K562 (cell line): ENCODE data around the gene SHF. TPM values are rescaled to one million over a fixed set of nuclear protein-coding genes. Genes with fewer than 3 reads are reported as not detected.

Source experiments
- ARID1B ChIP-seq: fragments of 450-650 bp; IDR thresholded peaks from 2 replicates; pipeline ENCODE4 v1.6.1; 2016; ENCODE audit warnings: antibody characterized with exemption, mild to moderate bottlenecking, inconsistent platforms
- ELF2 ChIP-seq: fragments of 250-450 bp; sonication (Bioruptor Pico); IDR thresholded peaks from 2 replicates; pipeline ENCODE4 v1.5.0; 2021; ENCODE audit warnings: mild to moderate bottlenecking
- GMEB1 ChIP-seq: fragments of 250-450 bp; sonication (Bioruptor Pico); IDR thresholded peaks from 2 replicates; pipeline ENCODE4 v1.4.0; 2020; ENCODE audit warnings: mild to moderate bottlenecking
- GTF2E2 ChIP-seq: fragments of 200-800 bp; sonication (Bioruptor generic); IDR thresholded peaks from 2 replicates; pipeline ENCODE4 v1.6.1; 2016; ENCODE audit warnings: missing genetic modification characterization, missing compliant biosample characterization
- HDAC8 ChIP-seq: fragments of 450-650 bp; IDR thresholded peaks from 2 replicates; pipeline ENCODE4 v1.6.1; 2016; ENCODE audit warnings: mild to moderate bottlenecking, missing genetic modification characterization, moderate library complexity, missing compliant biosample characterization
- MAFK ChIP-seq: IDR thresholded peaks from 2 replicates; pipeline ENCODE4 v1.6.1; 2011; ENCODE audit warnings: low read length, improper control_type of control experiment
- PCBP1 ChIP-seq: fragments of 200-400 bp; formaldehyde crosslinking; IDR thresholded peaks from 2 replicates; pipeline ENCODE4 v1.6.1; 2018; ENCODE audit warnings: mild to moderate bottlenecking, low read depth, low read length; ENCODE audit not compliant: poor library complexity, severe bottlenecking
- POLR2A ChIP-seq: fragments of 450-650 bp; conservative IDR thresholded peaks from 2 replicates; pipeline ENCODE4 v1.6.1; 2016
- POLR2AphosphoS5 ChIP-seq: IDR thresholded peaks from 2 replicates; pipeline ENCODE4 v1.6.1; 2011; ENCODE audit warnings: mild to moderate bottlenecking, low read depth, low read length, moderate library complexity; ENCODE audit not compliant: control insufficient read depth, insufficient read depth
- POLR2G ChIP-seq: fragments of 200-400 bp; formaldehyde crosslinking; IDR thresholded peaks from 2 replicates; pipeline ENCODE4 v1.6.1; 2017; ENCODE audit warnings: low read depth, mild to moderate bottlenecking, antibody characterized with exemption, low read length, moderate library complexity
- RB1 ChIP-seq: fragments of 450-650 bp; IDR thresholded peaks from 2 replicates; pipeline ENCODE4 v1.6.1; 2017; ENCODE audit warnings: low read depth, mild to moderate bottlenecking
- RCOR1 ChIP-seq, 2 experiments: IDR thresholded peaks; 2 replicates each; pipeline ENCODE4 v1.6.1; 2012; ENCODE audit warnings: low read depth in 2 of 2, low read length in 2 of 2, borderline replicate concordance in 1 of 2, improper control_type of control experiment in 1 of 2
- SMAD4 ChIP-seq: fragments of 250-450 bp; sonication (Bioruptor Pico); conservative IDR thresholded peaks from 2 replicates; pipeline ENCODE4 v1.8.0; 2021; ENCODE audit warnings: inconsistent platforms, mild to moderate bottlenecking, moderate library complexity
- YY1 ChIP-seq, 3 experiments: IDR thresholded peaks; 2 replicates each; pipeline ENCODE4 v1.6.1; 2011; ENCODE audit warnings: low read length in 2 of 3, mild to moderate bottlenecking in 2 of 3, moderate library complexity in 2 of 3, borderline replicate concordance in 1 of 3, control low read depth in 1 of 3, low read depth in 1 of 3; ENCODE audit not compliant: insufficient read depth in 3 of 3, insufficient replicate concordance in 2 of 3, control insufficient read depth in 1 of 3, insufficient read length in 1 of 3; ENCODE audit errors: extremely low read depth in 1 of 3
- ZKSCAN8 ChIP-seq: fragments of 200-800 bp; sonication (Bioruptor generic); IDR thresholded peaks from 2 replicates; pipeline ENCODE4 v1.6.1; 2016; ENCODE audit warnings: missing genetic modification characterization, missing compliant biosample characterization
- ZNF583 ChIP-seq: fragments of 250-450 bp; sonication (Bioruptor Pico); IDR thresholded peaks from 2 replicates; pipeline ENCODE4 v1.4.0; 2020
- ZNF780A ChIP-seq: fragments of 250-450 bp; sonication (Bioruptor Pico); IDR thresholded peaks from 2 replicates; pipeline ENCODE4 v1.5.0; 2021; ENCODE audit warnings: mild to moderate bottlenecking
- polyA plus RNA-seq, 8 experiments: library from polyadenylated mRNA; depleted of rRNA in 4 of 8; stranded (reverse) in 5 of 8; unstranded in 3 of 8; fragments of >200 nt; fragmentation: Nextera tagmentation in 2 of 8; fragmentation: Illumina TruSeq in 1 of 8; extraction: Ambion mirVana in 2 of 8; extraction: Trizol in 1 of 8; gene quantifications; 2 replicates each; pipeline versions ENCODE4 v1.2.1 to v1.2.3, GENCODE V29; 2011 to 2014; ENCODE audit warnings: inconsistent platforms in 1 of 8, missing spikeins in 1 of 8
- total RNA-seq, 7 experiments: library from RNA; depleted of rRNA in 6 of 7; stranded (reverse); fragments of >200 nt in 6 of 7; fragmentation: Illumina TruSeq in 2 of 7; extraction: Trizol in 2 of 7; gene quantifications; 2 replicates each; pipeline versions ENCODE4 v1.2.1 to v1.2.3, GENCODE V29; 2011 to 2021; ENCODE audit warnings: low replicate concordance in 1 of 7
- TF ChIP-seq, protein P1 (sequence below): fragments of 450-650 bp; IDR thresholded peaks from 2 replicates; pipeline ENCODE4 v1.6.1; 2016; ENCODE audit warnings: low read depth

SHF gene
- total and polyA plus RNA-seq, 9 of the 15 experiments (the other 6 are each of a cell fraction or from before 2014, with no cell fraction given) = 0.51 to 2.2 (median 0.85) TPM; not detected in 2

DNA sequence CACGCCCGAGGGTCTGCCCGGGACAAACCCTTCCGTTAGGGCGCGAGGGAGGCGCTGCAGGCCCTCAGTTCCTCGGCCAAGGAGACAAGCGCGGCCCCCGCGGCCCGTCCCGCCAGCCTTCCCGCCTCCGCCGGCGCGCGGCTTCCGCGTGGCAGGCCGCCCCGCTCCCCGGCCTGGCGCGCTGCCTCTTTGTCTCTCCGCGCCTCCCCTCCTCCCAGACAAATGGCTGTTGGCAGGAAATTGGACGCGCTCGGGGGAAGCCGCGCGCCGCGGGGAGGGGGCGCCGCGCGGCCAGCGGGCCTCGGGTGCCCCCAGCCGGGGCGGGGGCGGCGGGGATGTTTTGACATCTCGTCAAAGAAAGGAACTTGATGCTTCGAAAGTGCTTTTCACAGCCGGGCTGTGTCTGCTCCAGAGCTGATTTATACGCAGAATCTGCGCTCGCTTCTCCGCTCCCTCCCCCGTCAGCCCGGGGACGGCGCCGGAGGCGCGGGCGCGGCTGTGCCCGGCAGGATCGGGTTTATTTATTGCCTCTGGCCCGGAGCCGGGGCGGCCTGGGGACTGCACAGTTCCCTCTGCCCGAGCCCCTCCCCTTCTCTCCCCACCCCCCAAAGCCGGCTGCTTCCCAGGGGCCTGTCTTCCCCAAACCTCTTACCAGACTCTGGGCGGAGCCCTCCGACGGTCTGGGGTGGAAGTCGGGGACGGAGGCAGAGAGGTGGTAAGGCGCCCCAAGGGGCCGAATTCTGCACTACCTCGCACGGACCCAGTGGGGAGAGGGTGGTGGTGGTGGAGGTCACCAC, 20.7 kb downstream of the SHF start (continued):
- TF ChIP-seq YY1 (IDR thresholded peaks at IDR 0.05; ENCODE audit: borderline replicate concordance in 1 of 3, control insufficient read depth in 1 of 3, extremely low read depth in 1 of 3, insufficient read depth in 3 of 3, insufficient read length in 1 of 3, insufficient replicate concordance in 2 of 3, low read depth in 1 of 3, low read length in 2 of 3) (peak in 2 of 3 experiments; percentile 69 to 80), POLR2G (peak; percentile 90), ZKSCAN8 (no peak), ARID1B (peak; percentile 40; the same call in 1 of the 2 replicates), RB1 (peak; percentile 88), MAFK (no peak), HDAC8 (tag) (peak; percentile 38; the same call in 1 of the 2 replicates), GMEB1 (CRISPR knock-in tag) (peak; percentile 30; the same call in 1 of the 2 replicates), RCOR1 (IDR thresholded peaks at IDR 0.05; ENCODE audit: borderline replicate concordance in 1 of 2, low read depth in 2 of 2, low read length in 2 of 2) (peak in 1 of 2 experiments; percentile 11; a peak in 1 of 4 replicates), ELF2 (0 out of 2 replicates have a peak, but pooled peaks have one; percentile 18), POLR2AphosphoS5 (peak; percentile 70), ZNF780A (no peak), PCBP1 (peak; percentile 77), POLR2A (peak; percentile 71), GTF2E2 (tag) (0 out of 2 replicates have a peak, but pooled peaks have one; percentile 67), ZNF583 (CRISPR knock-in tag) (0 out of 2 replicates have a peak, but pooled peaks have one; percentile 49), SMAD4 (CRISPR knock-in tag) (peak; percentile 11)
- TF ChIP-seq, protein P1, sequence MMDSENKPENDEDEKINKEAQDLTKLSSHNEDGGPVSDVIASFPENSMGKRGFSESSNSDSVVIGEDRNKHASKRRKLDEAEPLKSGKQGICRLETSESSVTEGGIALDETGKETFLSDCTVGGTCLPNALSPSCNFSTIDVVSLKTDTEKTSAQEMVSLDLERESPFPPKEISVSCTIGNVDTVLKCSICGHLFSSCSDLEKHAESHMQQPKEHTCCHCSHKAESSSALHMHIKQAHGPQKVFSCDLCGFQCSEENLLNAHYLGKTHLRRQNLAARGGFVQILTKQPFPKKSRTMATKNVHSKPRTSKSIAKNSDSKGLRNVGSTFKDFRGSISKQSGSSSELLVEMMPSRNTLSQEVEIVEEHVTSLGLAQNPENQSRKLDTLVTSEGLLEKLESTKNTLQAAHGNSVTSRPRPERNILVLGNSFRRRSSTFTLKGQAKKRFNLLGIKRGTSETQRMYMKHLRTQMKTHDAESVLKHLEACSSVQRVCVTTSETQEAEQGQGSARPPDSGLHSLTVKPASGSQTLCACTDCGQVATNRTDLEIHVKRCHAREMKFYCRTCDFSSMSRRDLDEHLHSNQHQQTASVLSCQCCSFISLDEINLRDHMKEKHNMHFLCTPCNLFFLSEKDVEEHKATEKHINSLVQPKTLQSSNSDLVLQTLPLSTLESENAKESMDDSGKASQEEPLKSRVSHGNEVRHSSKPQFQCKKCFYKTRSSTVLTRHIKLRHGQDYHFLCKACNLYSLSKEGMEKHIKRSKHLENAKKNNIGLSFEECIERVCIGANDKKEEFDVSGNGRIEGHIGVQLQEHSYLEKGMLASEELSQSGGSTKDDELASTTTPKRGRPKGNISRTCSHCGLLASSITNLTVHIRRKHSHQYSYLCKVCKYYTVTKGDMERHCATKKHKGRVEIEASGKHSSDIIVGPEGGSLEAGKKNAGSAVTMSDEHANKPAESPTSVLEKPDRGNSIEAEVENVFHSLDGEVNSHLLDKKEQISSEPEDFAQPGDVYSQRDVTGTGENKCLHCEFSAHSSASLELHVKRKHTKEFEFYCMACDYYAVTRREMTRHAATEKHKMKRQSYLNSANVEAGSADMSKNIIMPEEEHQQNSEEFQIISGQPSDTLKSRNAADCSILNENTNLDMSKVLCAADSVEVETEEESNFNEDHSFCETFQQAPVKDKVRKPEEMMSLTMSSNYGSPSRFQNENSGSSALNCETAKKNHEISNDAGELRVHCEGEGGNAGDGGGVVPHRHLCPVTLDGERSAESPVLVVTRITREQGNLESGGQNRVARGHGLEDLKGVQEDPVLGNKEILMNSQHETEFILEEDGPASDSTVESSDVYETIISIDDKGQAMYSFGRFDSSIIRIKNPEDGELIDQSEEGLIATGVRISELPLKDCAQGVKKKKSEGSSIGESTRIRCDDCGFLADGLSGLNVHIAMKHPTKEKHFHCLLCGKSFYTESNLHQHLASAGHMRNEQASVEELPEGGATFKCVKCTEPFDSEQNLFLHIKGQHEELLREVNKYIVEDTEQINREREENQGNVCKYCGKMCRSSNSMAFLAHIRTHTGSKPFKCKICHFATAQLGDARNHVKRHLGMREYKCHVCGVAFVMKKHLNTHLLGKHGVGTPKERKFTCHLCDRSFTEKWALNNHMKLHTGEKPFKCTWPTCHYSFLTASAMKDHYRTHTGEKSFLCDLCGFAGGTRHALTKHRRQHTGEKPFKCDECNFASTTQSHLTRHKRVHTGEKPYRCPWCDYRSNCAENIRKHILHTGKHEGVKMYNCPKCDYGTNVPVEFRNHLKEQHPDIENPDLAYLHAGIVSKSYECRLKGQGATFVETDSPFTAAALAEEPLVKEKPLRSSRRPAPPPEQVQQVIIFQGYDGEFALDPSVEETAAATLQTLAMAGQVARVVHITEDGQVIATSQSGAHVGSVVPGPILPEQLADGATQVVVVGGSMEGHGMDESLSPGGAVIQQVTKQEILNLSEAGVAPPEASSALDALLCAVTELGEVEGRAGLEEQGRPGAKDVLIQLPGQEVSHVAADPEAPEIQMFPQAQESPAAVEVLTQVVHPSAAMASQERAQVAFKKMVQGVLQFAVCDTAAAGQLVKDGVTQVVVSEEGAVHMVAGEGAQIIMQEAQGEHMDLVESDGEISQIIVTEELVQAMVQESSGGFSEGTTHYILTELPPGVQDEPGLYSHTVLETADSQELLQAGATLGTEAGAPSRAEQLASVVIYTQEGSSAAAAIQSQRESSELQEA = no peak
